HepG2 (cell line): ENCODE data around the gene ZNRF3. TPM values are rescaled to one million over a fixed set of nuclear protein-coding genes. Genes with fewer than 3 reads are reported as not detected.

Experiments used
- ETV6 ChIP-seq: sonication (generic); formaldehyde crosslinking; conservative IDR thresholded peaks from 2 replicates; pipeline ENCODE4 v1.4.0; 2020; ENCODE audit warnings: missing genetic modification reagents
- KMT2B ChIP-seq: IDR thresholded peaks from 2 replicates; pipeline ENCODE4 v1.6.1; 2016; ENCODE audit warnings: missing genetic modification reagents, missing compliant biosample characterization
- MAFF ChIP-seq: IDR thresholded peaks from 2 replicates; pipeline ENCODE4 v1.6.1; 2011; ENCODE audit warnings: low read depth, low read length, improper control_type of control experiment
- REL ChIP-seq: sonication (generic); formaldehyde crosslinking; conservative IDR thresholded peaks from 2 replicates; pipeline ENCODE4 v1.8.0; 2022; ENCODE audit warnings: mild to moderate bottlenecking, missing genetic modification reagents, moderate library complexity
- SCMH1 ChIP-seq: sonication (generic); formaldehyde crosslinking; IDR thresholded peaks from 2 replicates; pipeline ENCODE4 v1.9.0; 2021; ENCODE audit warnings: missing genetic modification reagents, mild to moderate bottlenecking, borderline replicate concordance
- ZBTB3 ChIP-seq: sonication (generic); formaldehyde crosslinking; IDR thresholded peaks from 2 replicates; pipeline ENCODE4 v1.4.0; 2020; ENCODE audit warnings: low read depth, mild to moderate bottlenecking, moderate library complexity, missing genetic modification reagents, borderline replicate concordance
- ZBTB38 ChIP-seq: sonication (generic); formaldehyde crosslinking; IDR thresholded peaks from 2 replicates; pipeline ENCODE4 v1.5.1; 2020; ENCODE audit warnings: mild to moderate bottlenecking, missing genetic modification reagents
- ZKSCAN1 ChIP-seq: fragments of 150-350 bp; IDR thresholded peaks from 2 replicates; pipeline ENCODE4 v1.6.1; 2014; ENCODE audit warnings: low read length
- ZNF382 ChIP-seq: sonication (generic); formaldehyde crosslinking; IDR thresholded peaks from 2 replicates; pipeline ENCODE4 v1.5.0; 2020; ENCODE audit warnings: missing genetic modification reagents, mild to moderate bottlenecking, borderline replicate concordance
- ZNF501 ChIP-seq: sonication (generic); formaldehyde crosslinking; IDR thresholded peaks from 2 replicates; pipeline ENCODE4 v1.5.1; 2020; ENCODE audit warnings: mild to moderate bottlenecking, moderate library complexity, missing genetic modification reagents
- polyA plus RNA-seq, 8 experiments: library from polyadenylated mRNA; depleted of rRNA in 3 of 8; stranded (reverse) in 7 of 8; unstranded in 1 of 8; fragments of >200 nt; fragmentation: Illumina TruSeq in 4 of 8; extraction: Trizol in 4 of 8; gene quantifications; 2 replicates each; pipeline versions ENCODE4 v1.2.1 to v1.2.3, GENCODE V29; 2011 to 2016; ENCODE audit warnings: low read depth in 4 of 8, missing spikeins in 1 of 8, mixed read lengths in 1 of 8; ENCODE audit not compliant: insufficient read depth in 1 of 8
- total RNA-seq, 5 experiments: library from RNA; depleted of rRNA; stranded (reverse); fragments of >200 nt; fragmentation: Illumina TruSeq; extraction: Trizol; gene quantifications; 2 replicates each; pipeline ENCODE4 v1.2.3, GENCODE V29; 2016; ENCODE audit warnings: low read depth in 1 of 5
- TF ChIP-seq, protein P1 (sequence below): sonication (generic); formaldehyde crosslinking; IDR thresholded peaks from 2 replicates; pipeline ENCODE4 v1.5.0; 2020; ENCODE audit warnings: mild to moderate bottlenecking, missing genetic modification reagents, borderline replicate concordance
- TF ChIP-seq, protein P2 (sequence below): sonication (generic); formaldehyde crosslinking; IDR thresholded peaks from 2 replicates; pipeline ENCODE4 v1.4.0; 2020; ENCODE audit warnings: missing genetic modification reagents
- TF ChIP-seq, protein P3 (sequence below): sonication (generic); formaldehyde crosslinking; IDR thresholded peaks from 2 replicates; pipeline ENCODE4 v1.5.0; 2020; ENCODE audit warnings: mild to moderate bottlenecking, missing genetic modification reagents, borderline replicate concordance

ZNRF3 gene
- total and polyA plus RNA-seq, 2 of the 13 experiments (the other 11 are each of a cell fraction or from before 2014, with no cell fraction given) = 20.3 to 36.7 TPM

DNA sequence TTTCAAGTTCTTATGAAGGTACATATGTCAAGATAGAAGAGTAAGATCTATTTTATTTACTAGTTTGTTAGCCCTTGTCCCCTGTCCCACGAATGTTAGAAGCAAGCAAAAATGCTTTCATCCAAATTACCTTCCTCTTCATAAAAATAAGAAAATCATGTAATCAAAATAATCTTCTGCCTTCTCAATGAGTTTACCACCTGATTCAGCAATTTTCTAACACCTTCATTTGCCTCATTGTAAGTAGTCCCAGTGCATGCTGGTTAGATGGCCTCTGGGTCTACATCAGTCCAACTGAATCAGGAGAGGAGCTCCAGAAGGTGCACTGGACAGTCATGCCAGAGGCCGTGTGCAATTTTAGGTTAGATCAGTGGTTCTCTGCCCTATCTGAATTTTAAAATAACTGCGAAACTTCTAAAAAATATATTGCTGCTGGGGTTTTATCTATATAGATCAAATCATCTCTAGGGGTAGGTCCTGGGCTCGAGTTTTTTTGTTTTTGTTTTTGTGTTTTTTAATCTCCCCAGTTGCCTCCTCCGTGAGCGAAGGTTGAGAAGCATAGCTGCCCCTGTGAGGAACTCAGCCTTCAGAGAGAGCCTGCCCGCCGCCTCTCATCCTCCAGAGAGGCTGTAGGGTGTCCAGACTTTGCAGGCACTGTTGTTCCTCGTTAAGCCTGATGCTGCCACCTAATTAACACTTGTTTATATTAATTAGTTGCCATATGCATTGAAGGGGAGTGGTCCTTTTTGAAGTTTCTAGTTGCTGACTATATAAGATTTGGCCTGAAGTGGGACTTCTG, 146.0 kb downstream of the ZNRF3 start (continued):
- TF ChIP-seq, protein P1, sequence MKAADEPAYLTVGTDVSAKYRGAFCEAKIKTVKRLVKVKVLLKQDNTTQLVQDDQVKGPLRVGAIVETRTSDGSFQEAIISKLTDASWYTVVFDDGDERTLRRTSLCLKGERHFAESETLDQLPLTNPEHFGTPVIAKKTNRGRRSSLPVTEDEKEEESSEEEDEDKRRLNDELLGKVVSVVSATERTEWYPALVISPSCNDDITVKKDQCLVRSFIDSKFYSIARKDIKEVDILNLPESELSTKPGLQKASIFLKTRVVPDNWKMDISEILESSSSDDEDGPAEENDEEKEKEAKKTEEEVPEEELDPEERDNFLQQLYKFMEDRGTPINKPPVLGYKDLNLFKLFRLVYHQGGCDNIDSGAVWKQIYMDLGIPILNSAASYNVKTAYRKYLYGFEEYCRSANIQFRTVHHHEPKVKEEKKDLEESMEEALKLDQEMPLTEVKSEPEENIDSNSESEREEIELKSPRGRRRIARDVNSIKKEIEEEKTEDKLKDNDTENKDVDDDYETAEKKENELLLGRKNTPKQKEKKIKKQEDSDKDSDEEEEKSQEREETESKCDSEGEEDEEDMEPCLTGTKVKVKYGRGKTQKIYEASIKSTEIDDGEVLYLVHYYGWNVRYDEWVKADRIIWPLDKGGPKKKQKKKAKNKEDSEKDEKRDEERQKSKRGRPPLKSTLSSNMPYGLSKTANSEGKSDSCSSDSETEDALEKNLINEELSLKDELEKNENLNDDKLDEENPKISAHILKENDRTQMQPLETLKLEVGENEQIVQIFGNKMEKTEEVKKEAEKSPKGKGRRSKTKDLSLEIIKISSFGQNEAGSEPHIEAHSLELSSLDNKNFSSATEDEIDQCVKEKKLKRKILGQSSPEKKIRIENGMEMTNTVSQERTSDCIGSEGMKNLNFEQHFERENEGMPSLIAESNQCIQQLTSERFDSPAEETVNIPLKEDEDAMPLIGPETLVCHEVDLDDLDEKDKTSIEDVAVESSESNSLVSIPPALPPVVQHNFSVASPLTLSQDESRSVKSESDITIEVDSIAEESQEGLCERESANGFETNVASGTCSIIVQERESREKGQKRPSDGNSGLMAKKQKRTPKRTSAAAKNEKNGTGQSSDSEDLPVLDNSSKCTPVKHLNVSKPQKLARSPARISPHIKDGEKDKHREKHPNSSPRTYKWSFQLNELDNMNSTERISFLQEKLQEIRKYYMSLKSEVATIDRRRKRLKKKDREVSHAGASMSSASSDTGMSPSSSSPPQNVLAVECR (CRISPR knock-in tag) = no peak
- TF ChIP-seq, protein P2, sequence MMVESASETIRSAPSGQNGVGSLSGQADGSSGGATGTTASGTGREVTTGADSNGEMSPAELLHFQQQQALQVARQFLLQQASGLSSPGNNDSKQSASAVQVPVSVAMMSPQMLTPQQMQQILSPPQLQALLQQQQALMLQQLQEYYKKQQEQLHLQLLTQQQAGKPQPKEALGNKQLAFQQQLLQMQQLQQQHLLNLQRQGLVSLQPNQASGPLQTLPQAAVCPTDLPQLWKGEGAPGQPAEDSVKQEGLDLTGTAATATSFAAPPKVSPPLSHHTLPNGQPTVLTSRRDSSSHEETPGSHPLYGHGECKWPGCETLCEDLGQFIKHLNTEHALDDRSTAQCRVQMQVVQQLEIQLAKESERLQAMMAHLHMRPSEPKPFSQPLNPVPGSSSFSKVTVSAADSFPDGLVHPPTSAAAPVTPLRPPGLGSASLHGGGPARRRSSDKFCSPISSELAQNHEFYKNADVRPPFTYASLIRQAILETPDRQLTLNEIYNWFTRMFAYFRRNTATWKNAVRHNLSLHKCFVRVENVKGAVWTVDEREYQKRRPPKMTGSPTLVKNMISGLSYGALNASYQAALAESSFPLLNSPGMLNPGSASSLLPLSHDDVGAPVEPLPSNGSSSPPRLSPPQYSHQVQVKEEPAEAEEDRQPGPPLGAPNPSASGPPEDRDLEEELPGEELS = no peak
- TF ChIP-seq ZKSCAN1 (no peak), ZBTB3 (CRISPR knock-in tag) (no peak), SCMH1 (no peak), ZBTB38 (0 out of 2 replicates have a peak, but pooled peaks have one; percentile 13), MAFF (peak; percentile 78), ZNF382 (no peak), KMT2B (CRISPR knock-in tag) (no peak), REL (CRISPR knock-in tag) (no peak), ZNF501 (no peak), ETV6 (CRISPR knock-in tag) (no peak)
- TF ChIP-seq, protein P3, sequence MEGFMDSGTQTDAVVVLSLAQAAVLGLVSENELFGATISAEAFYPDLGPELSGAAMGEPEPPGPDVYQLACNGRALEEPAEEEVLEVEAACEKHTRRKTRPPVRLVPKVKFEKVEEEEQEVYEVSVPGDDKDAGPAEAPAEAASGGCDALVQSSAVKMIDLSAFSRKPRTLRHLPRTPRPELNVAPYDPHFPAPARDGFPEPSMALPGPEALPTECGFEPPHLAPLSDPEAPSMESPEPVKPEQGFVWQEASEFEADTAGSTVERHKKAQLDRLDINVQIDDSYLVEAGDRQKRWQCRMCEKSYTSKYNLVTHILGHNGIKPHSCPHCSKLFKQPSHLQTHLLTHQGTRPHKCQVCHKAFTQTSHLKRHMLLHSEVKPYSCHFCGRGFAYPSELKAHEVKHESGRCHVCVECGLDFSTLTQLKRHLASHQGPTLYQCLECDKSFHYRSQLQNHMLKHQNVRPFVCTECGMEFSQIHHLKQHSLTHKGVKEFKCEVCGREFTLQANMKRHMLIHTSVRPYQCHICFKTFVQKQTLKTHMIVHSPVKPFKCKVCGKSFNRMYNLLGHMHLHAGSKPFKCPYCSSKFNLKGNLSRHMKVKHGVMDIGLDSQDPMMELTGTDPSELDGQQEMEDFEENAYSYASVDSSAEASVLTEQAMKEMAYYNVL (CRISPR knock-in tag) = no peak
